RWPE2 (cell line): ENCODE results near the gene RAP1GAP2.
A peak's percentile ranks its signal among the peaks of the same experiment; 100 is the strongest.
"Not testable (repeated sequence)": the region's sequence is repeated elsewhere in the genome, so short reads cannot be mapped to it uniquely, and the experiment has no call there.

Experiments
- ATAC-seq: fragments of 200-7000 bp; cut with Tn5 transposase; 3 replicates; pipeline ENCODE4 v1.9.1; 2021; ENCODE audit warnings: low read depth
- DNase-seq: peaks from one replicate; pipeline ENCODE4 v3.0.0-alpha.2; 2020; ENCODE audit warnings: low spot score
- H3K27ac ChIP-seq: fragments of 450-650 bp; 2 replicates; pipeline ENCODE4 v1.5.1; 2017; ENCODE audit warnings: mild to moderate bottlenecking; ENCODE audit not compliant: poor library complexity, severe bottlenecking
- H3K27me3 ChIP-seq: fragments of 250-450 bp; sonication (Bioruptor Pico); 2 replicates; pipeline ENCODE4 v1.5.1; 2021; ENCODE audit warnings: mild to moderate bottlenecking, moderate library complexity; ENCODE audit not compliant: insufficient read depth, poor library complexity, severe bottlenecking
- H3K36me3 ChIP-seq: fragments of 250-450 bp; sonication (Bioruptor Pico); 2 replicates; pipeline ENCODE4 v1.5.1; 2020; ENCODE audit warnings: low read depth, mild to moderate bottlenecking, moderate library complexity
- H3K4me1 ChIP-seq: fragments of 250-450 bp; sonication (Bioruptor Pico); 2 replicates; pipeline ENCODE4 v1.5.1; 2021; ENCODE audit warnings: mild to moderate bottlenecking, moderate library complexity; ENCODE audit not compliant: insufficient read depth, poor library complexity, severe bottlenecking
- H3K4me3 ChIP-seq: fragments of 250-450 bp; sonication (Bioruptor Pico); 2 replicates; pipeline ENCODE4 v1.5.1; 2021; ENCODE audit warnings: mild to moderate bottlenecking, moderate library complexity; ENCODE audit not compliant: severe bottlenecking
- H3K9me3 ChIP-seq: fragments of 250-450 bp; sonication (Bioruptor Pico); 2 replicates; pipeline ENCODE4 v1.5.1; 2021; ENCODE audit warnings: mild to moderate bottlenecking, moderate library complexity; ENCODE audit not compliant: severe bottlenecking
- CTCF ChIP-seq: fragments of 450-650 bp; IDR thresholded peaks from one replicate; pipeline ENCODE4 v1.5.1; 2017; ENCODE audit warnings: mild to moderate bottlenecking, moderate library complexity; ENCODE audit not compliant: poor library complexity, severe bottlenecking

The RAP1GAP2 gene

GRCh38 chr17:2982854-2983253 is 186.6 kb downstream of the RAP1GAP2 start:
- no peaks in the 10 kb centered on the region for H3K4me1 ChIP-seq
- H3K27ac ChIP-seq: peak overlapping the region; percentile 6
- no peak overlapping the region for H3K4me3 ChIP-seq
- H3K27me3 ChIP-seq: no peaks in the 10 kb centered on the region
- ATAC-seq (peak; percentile 72), DNase-seq (no peak)
- H3K9me3 ChIP-seq: no peaks in the 10 kb centered on the region
- peaks cover 82% of the 10 kb centered on the region for H3K36me3 ChIP-seq
- TF ChIP-seq CTCF: peak; percentile 25

GRCh38 chr17:2983255-2983654 is 187.0 kb downstream of the RAP1GAP2 start:
- H3K27ac ChIP-seq: peak overlapping the region; percentile 6
- DNase-seq: no peak

GRCh38 chr17:2985318-2985717 is 189.1 kb downstream of the RAP1GAP2 start:
- ATAC-seq (no peak), DNase-seq (no peak)
- Histone ChIP-seq H3K36me3 (peaks cover 82% of the 10 kb centered on the region), H3K27ac (no peak overlapping the region), H3K9me3 (no peaks in the 10 kb centered on the region), H3K4me3 (no peak overlapping the region), H3K27me3 (no peaks in the 10 kb centered on the region), H3K4me1 (no peaks in the 10 kb centered on the region)
- no peak for TF ChIP-seq CTCF

More at GRCh38 chr17:2983255-2983654, 187.0 kb downstream of the RAP1GAP2 start:
- ATAC-seq: no peak
- no peak for TF ChIP-seq CTCF
- peaks cover 80% of the 10 kb centered on the region for H3K36me3 ChIP-seq
- H3K4me3 ChIP-seq: no peak overlapping the region
- H3K4me1 ChIP-seq: no peaks in the 10 kb centered on the region
- H3K27me3 ChIP-seq: no peaks in the 10 kb centered on the region
- no peaks in the 10 kb centered on the region for H3K9me3 ChIP-seq

GRCh38 chr17:2986925-2987324 is 190.7 kb downstream of the RAP1GAP2 start:
- Histone ChIP-seq H3K27me3 (no peaks in the 10 kb centered on the region), H3K36me3 (peaks cover 79% of the 10 kb centered on the region), H3K4me1 (no peaks in the 10 kb centered on the region), H3K9me3 (no peaks in the 10 kb centered on the region), H3K27ac (no peak overlapping the region), H3K4me3 (no peak overlapping the region)
- no peak for DNase-seq
- no peak for ATAC-seq
- no peak for TF ChIP-seq CTCF

GRCh38 chr17:2989396-2989795 is 193.2 kb downstream of the RAP1GAP2 start:
- not testable (repeated sequence) for DNase-seq, ATAC-seq, H3K4me3 ChIP-seq

More at GRCh38 chr17:2989396-2989795, 193.2 kb downstream of the RAP1GAP2 start:
- peaks cover 79% of the 10 kb centered on the region for H3K36me3 ChIP-seq
- H3K27ac ChIP-seq, H3K4me1 ChIP-seq, H3K27me3 ChIP-seq, H3K9me3 ChIP-seq: not testable (repeated sequence)
